Naive thymus-derived CD4-positive, alpha-beta T cell (primary cell): ENCODE results near the gene ZNF672. TPM values are rescaled to one million over a fixed set of nuclear protein-coding genes. Genes with fewer than 3 reads are reported as not detected.
"Not testable (repeated sequence)": the region's sequence is repeated elsewhere in the genome, so short reads cannot be mapped to it uniquely, and the experiment has no call there.

Experiments used
- ATAC-seq: fragments of 150-1000 bp; cut with Tn5 transposase; 2 replicates; pipeline ENCODE4 v1.10.0; 2021; ENCODE audit warnings: mild to moderate bottlenecking, moderate library complexity
- CTCF ChIA-PET: fragments of 350-600 bp; sonication (Branson Sonifier 250); formaldehyde crosslinking; loops from one replicate; lab custom pipeline; 2021; ENCODE audit warnings: antibody characterized with exemption; lab: Charles Lee
- POLR2A ChIA-PET: fragments of 350-600 bp; sonication (Branson Sonifier 250); formaldehyde crosslinking; loops from one replicate; lab custom pipeline; 2021; ENCODE audit warnings: antibody characterized with exemption, inconsistent platforms; lab: Charles Lee
- DNase-seq, 9 donors: peaks; one replicate each; pipeline versions ENCODE4 v3.0.0 to v3.0.0-alpha.2; 2020 to 2022; ENCODE audit warnings: mixed read lengths in 1 of 9
- H3K27ac ChIP-seq: one replicate; pipeline ENCODE4 v1.7.0; 2013; ENCODE audit warnings: mild to moderate bottlenecking, low read depth, low read length, moderate library complexity
- H3K27me3 ChIP-seq, 2 donors: one replicate each; pipeline ENCODE4 v1.7.0; 2013; ENCODE audit warnings: low read length in 2 of 2, mild to moderate bottlenecking in 2 of 2, moderate library complexity in 2 of 2; ENCODE audit not compliant: control insufficient read depth in 2 of 2, insufficient read depth in 2 of 2
- H3K36me3 ChIP-seq, 3 experiments: 1 replicate in 2 of 3; 2 replicates in 1 of 3; pipeline ENCODE4 v1.7.0; 2013; ENCODE audit warnings: low read length in 3 of 3, mild to moderate bottlenecking in 3 of 3, moderate library complexity in 1 of 3; ENCODE audit not compliant: insufficient read depth in 3 of 3, control insufficient read depth in 2 of 3
- H3K4me1 ChIP-seq, 2 donors: one replicate each; pipeline ENCODE4 v1.7.0; 2013; ENCODE audit warnings: low read length in 2 of 2, mild to moderate bottlenecking in 2 of 2, moderate library complexity in 1 of 2; ENCODE audit not compliant: control insufficient read depth in 2 of 2, insufficient read depth in 2 of 2
- H3K4me3 ChIP-seq: 2 replicates; pipeline ENCODE4 v1.7.0; 2013; ENCODE audit warnings: mild to moderate bottlenecking, low read length
- H3K9me3 ChIP-seq, 3 experiments: 1 replicate in 2 of 3; 2 replicates in 1 of 3; pipeline ENCODE4 v1.7.0; 2013; ENCODE audit warnings: low read length in 3 of 3; ENCODE audit not compliant: control insufficient read depth in 2 of 3
- H3K27ac Mint-ChIP-seq, 9 donors: one replicate each; pipeline ENCODE4 v1.8.0; 2020 to 2022; ENCODE audit warnings: mixed read lengths in 9 of 9, mild to moderate bottlenecking in 8 of 9, moderate library complexity in 5 of 9, inconsistent platforms in 2 of 9
- H3K27me3 Mint-ChIP-seq, 5 donors: one replicate each; pipeline ENCODE4 v1.8.0; 2021 to 2022; ENCODE audit warnings: mixed read lengths in 5 of 5, mild to moderate bottlenecking in 1 of 5
- H3K36me3 Mint-ChIP-seq, 5 donors: one replicate each; pipeline ENCODE4 v1.8.0; 2020 to 2022; ENCODE audit warnings: mixed read lengths in 5 of 5, mild to moderate bottlenecking in 3 of 5, inconsistent platforms in 1 of 5
- H3K4me1 Mint-ChIP-seq, 7 donors: one replicate each; pipeline ENCODE4 v1.8.0; 2020 to 2022; ENCODE audit warnings: mixed read lengths in 7 of 7, mild to moderate bottlenecking in 3 of 7, inconsistent platforms in 1 of 7
- H3K4me3 Mint-ChIP-seq, 10 donors: one replicate each; pipeline ENCODE4 v1.8.0; 2020 to 2022; ENCODE audit warnings: mild to moderate bottlenecking in 10 of 10, mixed read lengths in 10 of 10, moderate library complexity in 6 of 10, inconsistent platforms in 2 of 10
- H3K9me3 Mint-ChIP-seq, 11 donors: one replicate each; pipeline ENCODE4 v1.8.0; 2020 to 2022; ENCODE audit warnings: mixed read lengths in 11 of 11, mild to moderate bottlenecking in 4 of 11, inconsistent platforms in 1 of 11, moderate library complexity in 1 of 11
- intact Hi-C, 2 donors: fragments of 100-400 bp; cut with micrococcal nuclease; formaldehyde crosslinking; loops; one replicate each; pipeline ENCODE4 v1.15.1; 2023
- polyA plus RNA-seq, 2 donors: library from polyadenylated mRNA; unstranded; fragments of 300-500 nt; fragmentation: Illumina TruSeq; gene quantifications; one replicate each; pipeline ENCODE4 v1.2.3, GENCODE V29; 2021
- total RNA-seq, 6 experiments: library from RNA in 5 of 6; stranded (reverse) in 5 of 6; gene quantifications; 1 replicate in 5 of 6; 2 replicates in 1 of 6; pipeline ENCODE4 v1.2.3 and lab custom pipeline; 2021 to 2026

The ZNF672 gene
- total RNA-seq = 10 to 100 TPM; 28.7 to 49.8 (median 42.7) TPM
- polyA plus RNA-seq = 10 to 100 TPM; 16.6 to 33.7 TPM
- total RNA-seq (lab: John Stamatoyannopoulos, UW) = 29.6 reads per million, percentile 59 among the genes with 10 or more reads in this experiment

- CTCF ChIA-PET = interaction anchor here (1.3 to 1.5 kb wide), 2 partner anchors 9 to 21 kb away, joined by 7 to 10 read pairs; partner anchors contain the start of gene ZNF692
- peak within 1 kb of the TSS in 2 of 10 donors; percentile 93 to 96 for H3K4me3 Mint-ChIP-seq
These were observed at the start of gene ZNF672 for GRCh38 chr1:248837781-248838356. Gene ZNF672 (plus strand): TSS chr1:248838224. CDS start chr1:248847275, 9,051 bp downstream.

GRCh38 chr1:248788327-248788726 lies 49.7 kb upstream of the ZNF672 start:
- Mint-ChIP-seq H3K27me3 (peaks cover 0 to 3% (median 0%) of the 10 kb centered on the region in 5 donors), H3K4me3 (no peak overlapping the region), H3K4me1 (no peaks in the 10 kb centered on the region), H3K36me3 (no peaks in the 10 kb centered on the region), H3K27ac (no peak overlapping the region), H3K9me3 (peaks cover 0 to 1% (median 0%) of the 10 kb centered on the region in 11 donors)
- no peaks in the 10 kb centered on the region for H3K9me3 ChIP-seq
- DNase-seq = no peak
- H3K27me3 ChIP-seq = no peaks in the 10 kb centered on the region
- intact Hi-C loops = no loop called here
- H3K4me3 ChIP-seq = no peak overlapping the region
- ChIA-PET CTCF (no interaction called here), POLR2A (no interaction called here)
- no peak overlapping the region for H3K27ac ChIP-seq
- ATAC-seq = no peak
- H3K4me1 ChIP-seq = no peaks in the 10 kb centered on the region
- no peaks in the 10 kb centered on the region for H3K36me3 ChIP-seq

More at GRCh38 chr1:248837781-248838356, at the start of gene ZNF672:
- POLR2A ChIA-PET = interaction anchor here (1.0 to 8.9 kb wide), 4 partner anchors 11 to 36 kb away, joined by 6 to 154 read pairs (median 74); partner anchors contain the start of genes SH3BP5L and ZNF692
- Histone ChIP-seq H3K27me3 (no peaks in the 10 kb centered on the region), H3K27ac (peak within 1 kb of the TSS; percentile 94), H3K4me1 (peaks cover 13 to 15% of the 10 kb centered on the region in 2 donors), H3K4me3 (peak within 1 kb of the TSS; percentile 78), H3K36me3 (peaks cover 0 to 8% (median 0%) of the 10 kb centered on the region in 3 experiments), H3K9me3 (no peaks in the 10 kb centered on the region)
- intact Hi-C loops = loop anchor here (1.0 kb wide), 7 partner anchors 12 to 68 kb away; partner anchors contain the start of genes PGBD2 (in 2 of the 2) and ZNF692 (in 1 of the 2)
- DNase-seq (peak; percentile 86 to 94 (median 92)), ATAC-seq (peak; percentile 90)
- Mint-ChIP-seq H3K27me3 (peaks cover 0 to 8% (median 0%) of the 10 kb centered on the region in 5 donors), H3K4me1 (peaks cover 19 to 38% (median 31%) of the 10 kb centered on the region in 7 donors), H3K27ac (peak within 1 kb of the TSS in 6 of 9 donors; percentile 95 to 99 (median 98)), H3K36me3 (peaks cover 0 to 2% (median 0%) of the 10 kb centered on the region in 5 donors), H3K9me3 (no peaks in the 10 kb centered on the region)

GRCh38 chr1:248789337-248789736 lies 48.7 kb upstream of the ZNF672 start:
- intact Hi-C loops, H3K27ac ChIP-seq: not testable (repeated sequence)

GRCh38 chr1:248790456-248790855 lies 47.6 kb upstream of the ZNF672 start:
- DNase-seq (no peak), ATAC-seq (no peak)
- no peaks in the 10 kb centered on the region for H3K4me1 ChIP-seq
- intact Hi-C loops = no loop called here
- peaks cover 0 to 6% (median 0%) of the 10 kb centered on the region in 3 experiments for H3K9me3 ChIP-seq
- no peaks in the 10 kb centered on the region for H3K27me3 ChIP-seq
- no peak overlapping the region for H3K4me3 ChIP-seq
- ChIA-PET POLR2A (no interaction called here), CTCF (no interaction called here)
- Mint-ChIP-seq H3K4me3 (no peak overlapping the region), H3K36me3 (peaks cover 0 to 6% (median 6%) of the 10 kb centered on the region in 5 donors), H3K4me1 (peaks cover 0 to 5% (median 0%) of the 10 kb centered on the region in 7 donors), H3K27me3 (peaks cover 0 to 3% (median 0%) of the 10 kb centered on the region in 5 donors), H3K9me3 (peaks cover 0 to 20% (median 7%) of the 10 kb centered on the region in 11 donors), H3K27ac (no peak overlapping the region)
- H3K36me3 ChIP-seq = no peaks in the 10 kb centered on the region
- no peak overlapping the region for H3K27ac ChIP-seq

More at GRCh38 chr1:248789337-248789736, 48.7 kb upstream of the ZNF672 start:
- H3K9me3 ChIP-seq, DNase-seq, ATAC-seq, H3K4me1 ChIP-seq, H3K4me3 ChIP-seq, H3K27me3 ChIP-seq, H3K36me3 Mint-ChIP-seq, CTCF ChIA-PET, H3K4me1 Mint-ChIP-seq, POLR2A ChIA-PET, H3K4me3 Mint-ChIP-seq, H3K36me3 ChIP-seq, H3K27ac Mint-ChIP-seq, H3K27me3 Mint-ChIP-seq: not testable (repeated sequence)
- H3K9me3 Mint-ChIP-seq = peaks cover 0 to 10% (median 6%) of the 10 kb centered on the region in 11 donors

- H3K4me3 Mint-ChIP-seq = no peak overlapping the region
- H3K4me1 Mint-ChIP-seq = peaks cover 0 to 5% (median 0%) of the 10 kb centered on the region in 7 donors
- Histone ChIP-seq H3K4me1 (no peaks in the 10 kb centered on the region), H3K27ac (no peak overlapping the region), H3K4me3 (no peak overlapping the region), H3K27me3 (no peaks in the 10 kb centered on the region), H3K9me3 (peaks cover 0 to 6% (median 0%) of the 10 kb centered on the region in 3 experiments), H3K36me3 (no peaks in the 10 kb centered on the region)
- ChIA-PET POLR2A (no interaction called here), CTCF (no interaction called here)
- H3K9me3 Mint-ChIP-seq = peaks cover 0 to 26% (median 7%) of the 10 kb centered on the region in 11 donors
- no peak overlapping the region for H3K27ac Mint-ChIP-seq
- peaks cover 0 to 3% (median 0%) of the 10 kb centered on the region in 5 donors for H3K27me3 Mint-ChIP-seq
- H3K36me3 Mint-ChIP-seq = peaks cover 0 to 9% (median 6%) of the 10 kb centered on the region in 5 donors
- DNase-seq (no peak), ATAC-seq (no peak)
- intact Hi-C loops = no loop called here
These were observed 47.0 kb upstream of the ZNF672 start for GRCh38 chr1:248791010-248791409.

GRCh38 chr1:248792342-248792741 lies 45.7 kb upstream of the ZNF672 start:
- peaks cover 0 to 8% (median 6%) of the 10 kb centered on the region in 5 donors for H3K27me3 Mint-ChIP-seq
- Histone ChIP-seq H3K4me3 (no peak overlapping the region), H3K4me1 (no peaks in the 10 kb centered on the region), H3K36me3 (no peaks in the 10 kb centered on the region), H3K9me3 (peaks cover 0 to 6% (median 0%) of the 10 kb centered on the region in 3 experiments), H3K27me3 (no peaks in the 10 kb centered on the region), H3K27ac (no peak overlapping the region)
- peaks cover 0 to 5% (median 0%) of the 10 kb centered on the region in 7 donors for H3K4me1 Mint-ChIP-seq
- H3K4me3 Mint-ChIP-seq = no peak overlapping the region
- POLR2A ChIA-PET = no interaction called here
- peaks cover 0 to 13% (median 6%) of the 10 kb centered on the region in 5 donors for H3K36me3 Mint-ChIP-seq
- H3K9me3 Mint-ChIP-seq = peaks cover 0 to 36% (median 12%) of the 10 kb centered on the region in 11 donors
- peak overlapping the region in 1 of 9 donors; percentile 23 for H3K27ac Mint-ChIP-seq
- no peak for DNase-seq
- ATAC-seq = no peak
- CTCF ChIA-PET = no interaction called here
- intact Hi-C loops = no loop called here
